Glutamatergic neuron (in vitro differentiated cells): ENCODE measurements around the gene ESYT3. TPM values are rescaled to one million over a fixed set of nuclear protein-coding genes. Genes with fewer than 3 reads are reported as not detected.

Experiments
- DNase-seq: peaks from one replicate; pipeline ENCODE4 v3.0.0; 2022
- H3K27ac Mint-ChIP-seq: one replicate; pipeline ENCODE4 v1.8.0; 2020; ENCODE audit warnings: mild to moderate bottlenecking, mixed read lengths, inconsistent platforms; ENCODE audit not compliant: unreplicated experiment
- H3K27me3 Mint-ChIP-seq: one replicate; pipeline ENCODE4 v1.8.0; 2020; ENCODE audit warnings: mild to moderate bottlenecking, moderate library complexity, mixed read lengths, inconsistent platforms; ENCODE audit not compliant: unreplicated experiment
- H3K36me3 Mint-ChIP-seq: one replicate; pipeline ENCODE4 v1.8.0; 2020; ENCODE audit warnings: mild to moderate bottlenecking, mixed read lengths, inconsistent platforms; ENCODE audit not compliant: unreplicated experiment
- H3K4me1 Mint-ChIP-seq: one replicate; pipeline ENCODE4 v1.8.0; 2020; ENCODE audit warnings: mild to moderate bottlenecking, low read depth, mixed read lengths, inconsistent platforms; ENCODE audit not compliant: unreplicated experiment
- H3K4me3 Mint-ChIP-seq: one replicate; pipeline ENCODE4 v1.8.0; 2020; ENCODE audit warnings: mild to moderate bottlenecking, mixed read lengths, inconsistent platforms; ENCODE audit not compliant: unreplicated experiment
- H3K9me3 Mint-ChIP-seq: one replicate; pipeline ENCODE4 v1.8.0; 2020; ENCODE audit warnings: mild to moderate bottlenecking, moderate library complexity, mixed read lengths, inconsistent platforms; ENCODE audit not compliant: unreplicated experiment
- total RNA-seq: library from RNA; stranded (reverse); fragmentation: NEBNext Ultra II Directional; extraction: Animal tissue kit (Norgen Biotek cat#: 25700); gene quantifications from one replicate; pipeline ENCODE4 v1.2.1, GENCODE V29; 2021; ENCODE audit not compliant: unreplicated experiment
- TF ChIP-seq, protein P1 (sequence below): fragments of 200-600 bp; sonication (generic); IDR thresholded peaks from one replicate; pipeline ENCODE4 v1.5.0; 2021; ENCODE audit not compliant: partially characterized antibody, unreplicated experiment

ESYT3 gene
- total RNA-seq, 1 donor from 2014 or later = not detected

DNA sequence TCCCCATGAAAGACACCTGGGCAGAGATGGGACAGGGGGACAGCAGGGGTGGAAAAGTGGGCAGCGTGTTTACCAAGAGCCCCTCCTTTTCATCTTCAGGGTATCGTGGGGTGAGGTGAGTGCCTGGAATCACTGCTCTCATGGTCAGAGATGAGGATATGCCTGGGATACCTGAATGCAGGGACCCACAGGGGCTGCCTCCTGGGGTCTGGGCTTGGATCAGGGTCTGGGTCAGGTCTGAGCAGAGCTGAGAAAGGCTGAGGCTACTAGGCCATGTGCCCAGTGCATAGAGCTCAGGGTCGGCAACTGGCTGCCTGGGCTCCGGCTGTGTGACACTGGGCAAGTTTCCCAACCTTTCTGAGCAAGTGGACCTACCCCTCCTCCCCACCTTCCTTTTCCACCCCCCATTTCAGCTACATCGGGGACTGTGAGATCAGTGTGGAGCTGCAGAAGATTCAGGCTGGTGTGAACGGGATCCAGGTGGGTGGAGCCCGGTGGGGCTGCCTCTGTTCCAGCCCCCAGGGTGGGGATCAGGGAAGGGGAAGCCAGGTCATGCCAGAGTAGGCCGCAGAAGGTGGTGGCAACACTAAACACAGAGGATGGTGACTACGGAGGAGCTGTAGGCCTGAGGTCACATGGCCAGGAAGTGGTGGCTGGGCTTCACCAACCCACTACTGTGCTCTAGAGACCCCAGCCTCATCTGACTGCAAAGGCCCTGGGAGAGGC, 24.5 kb downstream of the ESYT3 start:
- Mint-ChIP-seq H3K27ac (no peak overlapping the region), H3K4me1 (peaks cover 3% of the 10 kb centered on the region), H3K36me3 (no peaks in the 10 kb centered on the region), H3K27me3 (peaks cover 9% of the 10 kb centered on the region), H3K4me3 (no peak overlapping the region), H3K9me3 (peaks cover 4% of the 10 kb centered on the region)
- TF ChIP-seq, protein P1, sequence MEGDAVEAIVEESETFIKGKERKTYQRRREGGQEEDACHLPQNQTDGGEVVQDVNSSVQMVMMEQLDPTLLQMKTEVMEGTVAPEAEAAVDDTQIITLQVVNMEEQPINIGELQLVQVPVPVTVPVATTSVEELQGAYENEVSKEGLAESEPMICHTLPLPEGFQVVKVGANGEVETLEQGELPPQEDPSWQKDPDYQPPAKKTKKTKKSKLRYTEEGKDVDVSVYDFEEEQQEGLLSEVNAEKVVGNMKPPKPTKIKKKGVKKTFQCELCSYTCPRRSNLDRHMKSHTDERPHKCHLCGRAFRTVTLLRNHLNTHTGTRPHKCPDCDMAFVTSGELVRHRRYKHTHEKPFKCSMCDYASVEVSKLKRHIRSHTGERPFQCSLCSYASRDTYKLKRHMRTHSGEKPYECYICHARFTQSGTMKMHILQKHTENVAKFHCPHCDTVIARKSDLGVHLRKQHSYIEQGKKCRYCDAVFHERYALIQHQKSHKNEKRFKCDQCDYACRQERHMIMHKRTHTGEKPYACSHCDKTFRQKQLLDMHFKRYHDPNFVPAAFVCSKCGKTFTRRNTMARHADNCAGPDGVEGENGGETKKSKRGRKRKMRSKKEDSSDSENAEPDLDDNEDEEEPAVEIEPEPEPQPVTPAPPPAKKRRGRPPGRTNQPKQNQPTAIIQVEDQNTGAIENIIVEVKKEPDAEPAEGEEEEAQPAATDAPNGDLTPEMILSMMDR = no peak
- DNase-seq = no peak

DNA sequence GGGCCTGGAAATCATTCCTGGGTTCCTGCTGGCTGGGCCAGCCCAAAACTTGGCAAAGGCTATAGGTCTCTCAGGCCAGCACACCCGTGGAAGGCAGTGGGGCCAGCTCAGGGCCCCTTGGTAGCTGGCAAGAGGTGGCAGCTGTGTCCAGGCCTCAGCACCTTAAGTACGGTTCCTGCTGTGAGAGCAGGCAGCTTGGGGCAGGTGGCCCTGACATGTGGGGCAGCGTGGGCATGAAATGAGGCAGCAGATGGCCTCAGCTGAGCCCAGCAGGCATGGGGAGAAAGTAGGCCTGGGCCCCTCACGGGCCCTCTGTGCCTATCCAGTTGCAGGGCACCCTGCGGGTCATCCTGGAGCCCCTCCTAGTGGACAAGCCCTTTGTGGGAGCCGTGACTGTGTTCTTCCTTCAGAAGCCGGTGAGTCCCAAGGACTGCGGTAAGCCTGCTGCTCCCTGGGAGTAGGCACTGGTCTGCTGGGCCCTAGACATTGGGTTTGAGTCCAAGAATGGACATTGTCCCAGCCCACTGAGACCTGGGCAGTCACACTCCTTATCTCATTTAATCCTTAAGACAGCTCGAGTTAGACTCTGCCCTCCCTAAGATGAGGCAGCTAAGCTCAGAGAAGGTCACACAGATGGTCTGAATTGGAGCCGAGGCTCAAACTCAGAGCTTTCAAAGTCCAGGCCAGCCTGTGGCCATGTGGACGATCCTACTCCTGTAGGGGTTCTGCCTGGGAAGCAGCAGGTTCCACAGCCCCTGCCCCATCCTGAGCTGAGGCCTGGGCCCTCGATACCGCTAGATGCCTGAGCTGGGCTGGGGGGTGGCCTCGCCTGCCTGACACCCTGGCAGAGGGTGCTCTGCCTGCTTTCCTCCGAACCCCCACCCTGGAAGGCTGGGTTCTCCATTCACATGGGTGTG, 25.5 kb downstream of the ESYT3 start:
- DNase-seq = no peak
- no peaks in the 10 kb centered on the region for H3K36me3 Mint-ChIP-seq
- peak overlapping the region; percentile 17 for H3K27ac Mint-ChIP-seq
- peaks cover 3% of the 10 kb centered on the region for H3K4me1 Mint-ChIP-seq
- H3K9me3 Mint-ChIP-seq = peaks cover 4% of the 10 kb centered on the region
- no peak overlapping the region for H3K4me3 Mint-ChIP-seq
- TF ChIP-seq, protein P1 = no peak
- H3K27me3 Mint-ChIP-seq = peaks cover 9% of the 10 kb centered on the region

DNA sequence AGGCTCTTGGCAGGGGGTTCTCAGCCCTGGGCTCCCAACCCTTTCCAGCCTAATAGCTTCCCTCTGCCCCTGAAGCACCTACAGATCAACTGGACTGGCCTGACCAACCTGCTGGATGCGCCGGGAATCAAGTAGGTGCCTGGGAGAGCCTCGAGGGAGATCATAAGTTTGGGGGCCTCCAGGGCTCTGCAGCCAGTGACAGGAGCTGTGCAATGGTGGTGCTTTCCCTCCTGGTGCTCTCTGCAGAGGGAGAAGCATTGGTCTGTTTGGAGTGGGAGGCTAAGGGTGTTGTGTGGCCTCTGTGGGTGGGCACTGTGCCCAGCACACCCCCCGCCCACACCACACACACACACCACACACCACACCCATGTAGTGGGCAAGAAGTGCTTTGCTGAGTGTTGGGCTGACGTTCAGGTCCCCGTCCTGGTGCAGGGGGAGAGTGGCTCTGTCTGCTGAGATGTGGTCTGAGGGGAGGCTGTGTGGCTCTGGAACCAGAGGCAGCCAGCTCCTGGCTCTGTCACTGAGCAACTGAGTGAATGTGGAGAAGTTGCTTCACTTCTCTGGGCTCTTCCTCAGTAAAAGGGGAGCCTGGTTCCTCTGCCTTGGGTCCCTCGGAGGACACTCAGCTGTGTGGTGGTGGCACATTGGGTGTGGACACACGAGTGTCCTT, 26.3 kb downstream of the ESYT3 start:
- H3K27me3 Mint-ChIP-seq = peaks cover 9% of the 10 kb centered on the region
- H3K9me3 Mint-ChIP-seq = peaks cover 4% of the 10 kb centered on the region
- H3K4me1 Mint-ChIP-seq = peaks cover 3% of the 10 kb centered on the region
- no peak overlapping the region for H3K27ac Mint-ChIP-seq
- no peaks in the 10 kb centered on the region for H3K36me3 Mint-ChIP-seq
- no peak overlapping the region for H3K4me3 Mint-ChIP-seq
- no peak for DNase-seq
- TF ChIP-seq, protein P1 = no peak

DNA sequence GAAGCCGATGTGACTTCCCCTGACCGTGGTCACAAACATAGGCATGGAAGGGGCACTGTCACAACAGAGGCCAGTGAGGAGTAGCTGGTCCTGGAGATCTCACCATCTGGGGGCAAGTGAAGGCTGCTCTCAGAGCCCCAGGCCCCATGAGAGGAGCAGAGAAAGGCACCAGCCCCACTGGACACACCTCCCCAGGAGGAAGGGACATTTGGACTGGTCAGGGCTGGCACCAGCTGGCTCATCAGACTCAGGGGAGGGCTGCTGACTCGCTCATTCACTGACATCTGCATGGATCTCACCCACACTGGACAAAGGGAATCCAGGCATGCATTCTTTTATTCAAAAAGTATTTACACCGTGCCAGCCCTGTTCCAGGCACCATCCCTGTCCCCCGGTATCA, 26.8 kb downstream of the ESYT3 start:
- Mint-ChIP-seq H3K36me3 (no peaks in the 10 kb centered on the region), H3K27me3 (peaks cover 9% of the 10 kb centered on the region), H3K27ac (no peak overlapping the region), H3K4me1 (peaks cover 3% of the 10 kb centered on the region), H3K4me3 (no peak overlapping the region), H3K9me3 (peaks cover 3% of the 10 kb centered on the region)
- DNase-seq = no peak
- TF ChIP-seq, protein P1 = no peak
